ENCODE measurements around the gene FBLN2.

DNA sequence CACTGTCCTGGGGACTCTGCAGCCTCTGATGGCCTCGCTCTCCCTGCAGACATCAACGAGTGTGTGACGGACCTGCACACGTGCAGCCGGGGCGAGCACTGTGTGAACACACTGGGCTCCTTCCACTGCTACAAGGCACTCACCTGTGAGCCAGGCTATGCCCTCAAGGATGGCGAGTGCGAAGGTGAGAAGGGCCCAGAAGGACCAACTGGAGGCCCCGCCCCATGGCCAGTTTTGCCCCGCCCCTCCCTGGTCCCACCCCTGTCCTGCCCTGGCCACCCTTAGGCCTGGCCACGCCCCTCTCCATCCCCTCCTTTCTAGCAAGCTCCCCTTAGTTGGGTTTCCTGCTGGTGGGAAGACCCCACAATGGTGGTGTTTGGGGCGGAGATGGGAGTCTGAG lies 77.5 kb downstream of the FBLN2 start:
- TF ChIP-seq POLR2A (IDR thresholded peaks at IDR 0.05; ENCODE audit: low read depth, low read length) (no peak), CEBPB (IDR thresholded peaks at IDR 0.05; ENCODE audit: low read depth, low read length) (no peak), RAD21 (IDR thresholded peaks at IDR 0.05; ENCODE audit: low read length) (no peak), MXI1 (IDR thresholded peaks at IDR 0.05; ENCODE audit: borderline replicate concordance, low read depth, low read length) (no peak), RFX5 (IDR thresholded peaks at IDR 0.05; ENCODE audit: low read depth, low read length) (no peak), MAFK (IDR thresholded peaks at IDR 0.05; ENCODE audit: low read depth, low read length) (no peak), FOS (IDR thresholded peaks at IDR 0.05; ENCODE audit: low read depth, low read length) (no peak), SMC3 (IDR thresholded peaks at IDR 0.05; ENCODE audit: low read depth, low read length) (no peak), RCOR1 (IDR thresholded peaks at IDR 0.05; ENCODE audit: insufficient replicate concordance, low read length) (no peak), BHLHE40 (IDR thresholded peaks at IDR 0.05; ENCODE audit: low read depth, low read length) (no peak), CHD1 (IDR thresholded peaks at IDR 0.05; ENCODE audit: low read depth, low read length) (no peak)
- TF ChIP-seq, protein P1, sequence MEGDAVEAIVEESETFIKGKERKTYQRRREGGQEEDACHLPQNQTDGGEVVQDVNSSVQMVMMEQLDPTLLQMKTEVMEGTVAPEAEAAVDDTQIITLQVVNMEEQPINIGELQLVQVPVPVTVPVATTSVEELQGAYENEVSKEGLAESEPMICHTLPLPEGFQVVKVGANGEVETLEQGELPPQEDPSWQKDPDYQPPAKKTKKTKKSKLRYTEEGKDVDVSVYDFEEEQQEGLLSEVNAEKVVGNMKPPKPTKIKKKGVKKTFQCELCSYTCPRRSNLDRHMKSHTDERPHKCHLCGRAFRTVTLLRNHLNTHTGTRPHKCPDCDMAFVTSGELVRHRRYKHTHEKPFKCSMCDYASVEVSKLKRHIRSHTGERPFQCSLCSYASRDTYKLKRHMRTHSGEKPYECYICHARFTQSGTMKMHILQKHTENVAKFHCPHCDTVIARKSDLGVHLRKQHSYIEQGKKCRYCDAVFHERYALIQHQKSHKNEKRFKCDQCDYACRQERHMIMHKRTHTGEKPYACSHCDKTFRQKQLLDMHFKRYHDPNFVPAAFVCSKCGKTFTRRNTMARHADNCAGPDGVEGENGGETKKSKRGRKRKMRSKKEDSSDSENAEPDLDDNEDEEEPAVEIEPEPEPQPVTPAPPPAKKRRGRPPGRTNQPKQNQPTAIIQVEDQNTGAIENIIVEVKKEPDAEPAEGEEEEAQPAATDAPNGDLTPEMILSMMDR (conservative IDR thresholded peaks at IDR 0.05; ENCODE audit: low read depth, low read length) = no peak
- TF ChIP-seq, protein P2, sequence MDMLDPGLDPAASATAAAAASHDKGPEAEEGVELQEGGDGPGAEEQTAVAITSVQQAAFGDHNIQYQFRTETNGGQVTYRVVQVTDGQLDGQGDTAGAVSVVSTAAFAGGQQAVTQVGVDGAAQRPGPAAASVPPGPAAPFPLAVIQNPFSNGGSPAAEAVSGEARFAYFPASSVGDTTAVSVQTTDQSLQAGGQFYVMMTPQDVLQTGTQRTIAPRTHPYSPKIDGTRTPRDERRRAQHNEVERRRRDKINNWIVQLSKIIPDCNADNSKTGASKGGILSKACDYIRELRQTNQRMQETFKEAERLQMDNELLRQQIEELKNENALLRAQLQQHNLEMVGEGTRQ (IDR thresholded peaks at IDR 0.05; ENCODE audit: low read depth, low read length) = no peak
- TF ChIP-seq, protein P3, sequence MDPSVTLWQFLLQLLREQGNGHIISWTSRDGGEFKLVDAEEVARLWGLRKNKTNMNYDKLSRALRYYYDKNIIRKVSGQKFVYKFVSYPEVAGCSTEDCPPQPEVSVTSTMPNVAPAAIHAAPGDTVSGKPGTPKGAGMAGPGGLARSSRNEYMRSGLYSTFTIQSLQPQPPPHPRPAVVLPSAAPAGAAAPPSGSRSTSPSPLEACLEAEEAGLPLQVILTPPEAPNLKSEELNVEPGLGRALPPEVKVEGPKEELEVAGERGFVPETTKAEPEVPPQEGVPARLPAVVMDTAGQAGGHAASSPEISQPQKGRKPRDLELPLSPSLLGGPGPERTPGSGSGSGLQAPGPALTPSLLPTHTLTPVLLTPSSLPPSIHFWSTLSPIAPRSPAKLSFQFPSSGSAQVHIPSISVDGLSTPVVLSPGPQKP (IDR thresholded peaks at IDR 0.05; ENCODE audit: borderline replicate concordance, low read depth, low read length) = no peak

All from IMR-90 (cell line).